Measurements from ENCODE around the gene IFNA21. TPM values are rescaled to one million over a fixed set of nuclear protein-coding genes. Genes with fewer than 3 reads are reported as not detected.

The IFNA21 gene
- not detected in 2 replicates for total RNA-seq

GRCh38 chr9:21166560-21166959, at the start of gene IFNA21:
Gene IFNA21 (minus strand): TSS chr9:21166660. CDS start chr9:21166612, 48 bp downstream.

GRCh38 chr9:21207043-21207442, 40.6 kb upstream of the IFNA21 start, which contains the start of gene IFNA10:
Gene IFNA10 (minus strand): TSS chr9:21207143. CDS start chr9:21207097, 46 bp downstream.

GRCh38 chr9:21202105-21202504, 35.6 kb upstream of the IFNA21 start, which contains the start of gene IFNA7:
Gene IFNA7 (minus strand): TSS chr9:21202205. CDS start chr9:21202165, 40 bp downstream.

GRCh38 chr9:21187487-21187886, 21.0 kb upstream of the IFNA21 start, which contains the start of gene IFNA4:
Gene IFNA4 (minus strand): TSS chr9:21187587. CDS start chr9:21187531, 56 bp downstream.

GRCh38 chr9:21141427-21141882, 25.0 kb downstream of the IFNA21 start, which contains the start of gene IFNW1:
Gene IFNW1 (minus strand): TSS chr9:21141832. CDS start chr9:21141570, 262 bp downstream.

Other genes starting within 250 kb of the IFNA21 start
- gene HACD4, start 135.0 kb downstream of the IFNA21 start, total RNA-seq: under 0.01 and 0.17 TPM in 2 replicates
- gene IFNB1, start 88.7 kb downstream of the IFNA21 start, total RNA-seq: not detected in 2 replicates
- gene IFNW1, start 24.8 kb downstream of the IFNA21 start, total RNA-seq: not detected in 2 replicates
- not detected in 2 replicates for gene IFNA4, start 20.9 kb upstream of the IFNA21 start, total RNA-seq
- gene IFNA7, start 35.5 kb upstream of the IFNA21 start, total RNA-seq: not detected in 2 replicates
- not detected in 2 replicates for gene IFNA10, start 40.5 kb upstream of the IFNA21 start, total RNA-seq
- gene IFNA16, start 50.7 kb upstream of the IFNA21 start, total RNA-seq: not detected in 2 replicates
- not detected in 2 replicates for gene IFNA17, start 61.6 kb upstream of the IFNA21 start, total RNA-seq
- not detected in 2 replicates for gene IFNA14, start 73.3 kb upstream of the IFNA21 start, total RNA-seq
- gene IFNA5, start 138.7 kb upstream of the IFNA21 start, total RNA-seq: 0.09 TPM in 1 of 2 replicates, not detected in the other
- 35.1 and 45.5 TPM in 2 replicates for gene KLHL9, start 168.7 kb upstream of the IFNA21 start, total RNA-seq
- gene IFNA6, start 184.2 kb upstream of the IFNA21 start, total RNA-seq: not detected in 2 replicates
- gene IFNA13, start 201.4 kb upstream of the IFNA21 start, total RNA-seq: not detected in 2 replicates
- not detected in 2 replicates for gene IFNA2, start 218.7 kb upstream of the IFNA21 start, total RNA-seq
- gene IFNA8, start 242.5 kb upstream of the IFNA21 start, total RNA-seq: not detected in 2 replicates